ENCODE results near the gene MAK.
A peak's percentile ranks its signal among the peaks of the same experiment; 100 is the strongest.
"Not testable (repeated sequence)": the region's sequence is repeated elsewhere in the genome, so short reads cannot be mapped to it uniquely, and the experiment has no call there.

MAK gene

GRCh38 chr6:10837995-10838793, at the start of gene MAK:
MAK (minus strand) TSS chr6:10838539; CDS start chr6:10830648, 7,891 bp downstream.
- peak; percentile 91 to 92 for DNase-seq

DNA sequence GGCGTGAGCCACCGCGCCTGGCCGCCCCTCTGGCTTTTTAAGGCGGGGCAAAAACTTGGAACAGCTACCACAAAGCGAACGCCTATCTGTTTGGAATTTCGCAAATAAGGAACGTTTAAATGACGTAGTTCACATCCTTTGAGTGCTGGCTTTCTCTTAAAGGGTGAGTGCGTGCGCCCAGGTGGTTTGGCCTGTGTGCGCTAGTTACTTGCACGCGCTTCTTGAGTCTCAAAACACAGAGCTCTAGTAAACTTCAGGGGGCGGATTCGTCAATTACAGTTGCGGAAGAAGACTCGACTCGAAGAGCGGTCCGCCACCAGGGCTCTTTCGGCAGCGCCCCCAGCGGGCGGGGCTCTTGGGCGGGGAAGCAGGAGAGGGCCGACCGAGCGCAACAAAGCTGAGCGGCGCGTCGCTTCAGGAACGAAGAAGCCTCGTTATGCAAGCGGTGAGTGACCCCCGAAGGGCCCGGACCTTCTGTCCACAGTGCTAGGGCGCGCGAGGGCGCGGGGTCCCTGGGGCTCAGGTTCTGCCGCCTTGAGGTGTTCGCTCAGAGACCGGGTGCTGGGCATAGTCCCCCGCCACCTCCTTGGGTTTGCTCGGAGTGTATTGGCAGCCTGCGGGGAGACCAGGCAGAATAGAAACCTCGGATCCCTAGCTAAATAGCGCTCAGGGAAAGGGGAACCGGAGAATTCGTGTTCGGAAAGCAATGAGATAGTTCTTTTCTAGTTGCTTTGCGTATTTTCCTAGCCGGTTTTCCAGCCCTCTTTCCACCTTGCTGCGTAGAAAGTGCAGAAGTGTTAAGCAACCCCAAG, 48.6 kb upstream of the MAK start, which contains the start of gene SYCP2L:
SYCP2L (plus strand) TSS at position 362 of the 812 bp plus-strand sequence; CDS start at position 437, 75 bp downstream.
- no peak for DNase-seq

GRCh38 chr6:10886365-10886690, 48.0 kb upstream of the MAK start:
- not testable (repeated sequence) for DNase-seq

DNA sequence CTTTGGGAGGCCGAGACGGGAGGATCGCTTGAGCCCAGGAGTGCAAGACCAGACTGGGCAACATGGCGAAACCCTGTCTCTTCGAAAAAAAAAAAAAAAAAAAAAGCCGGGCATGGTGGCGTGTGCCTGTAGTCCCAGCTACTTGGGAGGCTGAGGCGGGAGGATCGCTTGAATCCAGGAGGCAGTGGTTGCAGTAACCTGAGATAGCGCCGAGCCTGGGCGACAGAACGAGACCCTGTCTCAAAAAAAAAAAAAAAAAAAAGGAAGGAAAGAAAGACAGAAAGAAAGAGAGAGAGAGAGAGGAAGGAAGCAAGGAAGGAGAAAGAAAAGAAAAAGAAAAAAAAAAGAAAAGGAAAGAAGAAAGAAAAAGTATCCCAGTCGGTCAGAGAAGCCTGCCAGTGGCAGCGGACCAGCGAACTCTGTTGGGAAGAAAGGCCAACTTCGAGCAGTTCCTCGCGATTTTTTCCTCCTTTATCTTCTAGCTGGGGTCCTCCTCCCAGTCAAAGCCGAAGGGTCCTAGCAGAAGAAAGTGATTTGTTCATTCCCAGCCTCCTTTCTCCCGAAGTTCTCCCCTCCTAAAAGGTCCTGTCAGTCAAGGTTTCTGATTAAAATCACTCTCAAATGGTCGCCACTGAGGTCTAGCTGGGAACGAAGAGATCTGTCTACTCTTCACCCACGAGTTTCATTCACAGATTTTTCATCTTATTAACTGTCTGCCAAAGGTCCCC, 46.1 kb upstream of the MAK start:
- no peak for DNase-seq

GRCh38 chr6:10883312-10884244, 45.2 kb upstream of the MAK start:
- no peak for DNase-seq

DNA sequence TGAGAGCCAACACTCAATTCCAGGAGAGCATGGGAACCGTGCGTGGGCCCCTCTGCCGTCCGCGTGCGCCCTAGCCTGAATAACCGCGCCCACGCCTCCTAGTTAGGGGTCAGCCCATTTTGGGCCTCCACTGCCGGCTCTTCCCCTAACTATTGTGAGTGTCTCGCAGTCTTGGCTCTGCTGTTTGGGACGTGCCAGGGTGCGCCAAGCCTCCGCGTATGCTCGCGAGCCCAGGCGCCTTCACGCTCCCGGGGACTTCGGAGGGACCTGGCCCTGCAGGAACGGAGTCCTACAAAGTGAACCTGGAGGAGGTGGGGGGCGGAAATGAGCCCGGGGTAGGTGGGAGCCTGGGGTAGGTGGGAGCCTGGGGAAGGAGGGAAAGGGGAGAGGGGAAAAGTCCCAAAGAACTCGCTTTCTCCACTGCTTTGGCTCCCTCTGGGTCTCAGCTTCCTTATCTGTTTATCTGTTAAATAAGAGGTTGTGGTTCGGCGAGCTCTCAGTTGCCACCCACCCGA, 44.4 kb upstream of the MAK start:
- DNase-seq = no peak

GRCh38 chr6:10882253-10882630, 43.9 kb upstream of the MAK start:
- not testable (repeated sequence) for DNase-seq

GRCh38 chr6:10880366-10880765, 42.0 kb upstream of the MAK start:
- no peak for DNase-seq

- no peak for DNase-seq
Observed at GRCh38 chr6:10877871-10878270, 39.5 kb upstream of the MAK start.

DNA sequence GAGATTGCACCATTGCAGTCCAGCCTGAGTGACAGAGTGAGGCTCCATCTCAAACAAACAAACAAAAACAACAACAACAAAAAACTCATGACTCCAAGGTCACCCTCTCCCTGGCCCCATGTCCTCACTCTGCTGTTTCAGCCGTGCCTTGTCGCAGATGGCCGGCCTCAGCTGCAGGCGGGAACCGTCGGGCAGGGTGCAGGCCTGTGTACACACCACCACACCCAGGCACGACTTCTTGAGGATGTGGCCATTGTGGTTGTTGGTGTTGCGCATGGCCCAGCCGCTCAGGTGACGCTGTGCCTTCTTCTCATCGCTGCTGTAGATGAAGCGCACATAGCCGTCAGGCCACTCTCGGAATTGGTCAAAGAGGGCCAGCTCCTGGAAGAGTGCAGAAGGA, 38.7 kb upstream of the MAK start:
- DNase-seq = no peak

DNA sequence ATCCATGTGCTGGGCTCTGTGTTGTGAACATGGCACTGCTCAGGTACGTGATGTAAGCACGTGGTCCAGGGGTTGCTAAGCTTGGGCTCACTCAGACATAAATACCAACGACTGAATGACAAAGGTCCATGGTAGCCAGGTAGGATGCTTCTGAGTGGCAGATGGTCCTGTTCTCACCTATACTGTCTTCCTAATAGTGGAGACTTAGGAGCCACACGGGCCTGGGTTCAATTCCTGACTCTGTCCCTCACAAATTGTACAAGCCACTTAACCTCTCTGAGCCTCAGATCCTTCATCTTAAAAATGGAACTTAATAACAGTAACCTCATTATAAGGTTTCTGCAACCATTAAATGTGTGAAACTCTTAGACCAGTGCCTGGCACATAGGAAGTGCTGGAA, 36.7 kb upstream of the MAK start:
- no peak for DNase-seq

DNA sequence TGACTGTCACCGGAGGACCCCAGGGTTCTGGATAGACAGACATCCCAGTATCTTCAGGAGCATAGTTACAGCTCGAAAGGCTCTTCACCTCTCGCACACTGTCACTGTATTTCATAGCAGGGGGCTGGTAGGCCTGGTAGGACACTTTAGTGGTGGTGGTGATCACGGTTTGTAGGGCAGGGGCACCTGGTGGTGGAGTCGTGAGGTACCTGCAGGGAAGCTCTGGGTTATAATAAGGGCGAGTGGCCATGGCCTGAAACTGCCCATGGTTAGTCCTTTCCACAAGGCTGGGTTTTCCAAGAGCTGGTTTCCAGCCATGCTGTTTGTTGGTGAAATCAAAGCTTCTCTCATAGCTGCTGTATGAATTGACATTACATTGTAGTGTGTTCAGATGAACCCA, 35.9 kb upstream of the MAK start:
- no peak for DNase-seq

DNA sequence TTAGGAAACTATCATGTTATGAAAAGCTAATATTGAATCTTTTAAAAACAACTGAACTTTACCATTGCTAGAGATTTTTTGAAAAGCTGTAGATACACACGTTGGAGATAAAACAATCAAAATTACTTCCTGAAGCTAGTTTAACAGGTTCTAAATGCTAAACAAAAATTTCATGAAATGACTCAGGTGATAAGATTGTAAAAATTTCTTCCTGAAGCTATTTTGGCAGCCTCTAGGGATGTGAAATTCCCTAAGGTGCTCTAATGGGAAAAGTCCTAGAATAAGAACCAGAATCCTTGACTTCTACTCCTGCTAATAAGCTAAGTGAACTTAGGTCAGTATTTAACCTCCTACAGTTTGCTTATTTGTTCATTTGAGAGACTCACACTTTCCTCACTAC, 35.0 kb upstream of the MAK start:
- DNase-seq = no peak

DNA sequence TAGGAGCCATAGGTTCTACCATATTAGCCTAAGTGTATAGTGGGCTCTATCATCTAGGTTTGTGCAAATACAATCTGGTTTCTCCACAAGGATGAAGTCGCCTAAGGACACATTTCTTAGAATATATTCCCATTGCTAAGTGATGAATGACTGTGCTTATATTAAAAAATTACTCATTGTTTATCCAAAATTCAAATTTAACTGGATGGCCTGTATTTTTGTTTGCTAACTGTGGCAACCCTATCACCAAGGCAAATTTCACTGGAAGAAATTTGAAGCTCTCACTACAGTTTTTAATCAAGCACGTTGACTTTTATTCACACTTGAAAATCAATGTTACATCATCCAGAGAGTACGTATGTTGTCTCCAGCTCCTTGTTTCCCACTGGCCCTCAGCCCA, 29.6 kb upstream of the MAK start:
- no peak for DNase-seq

DNA sequence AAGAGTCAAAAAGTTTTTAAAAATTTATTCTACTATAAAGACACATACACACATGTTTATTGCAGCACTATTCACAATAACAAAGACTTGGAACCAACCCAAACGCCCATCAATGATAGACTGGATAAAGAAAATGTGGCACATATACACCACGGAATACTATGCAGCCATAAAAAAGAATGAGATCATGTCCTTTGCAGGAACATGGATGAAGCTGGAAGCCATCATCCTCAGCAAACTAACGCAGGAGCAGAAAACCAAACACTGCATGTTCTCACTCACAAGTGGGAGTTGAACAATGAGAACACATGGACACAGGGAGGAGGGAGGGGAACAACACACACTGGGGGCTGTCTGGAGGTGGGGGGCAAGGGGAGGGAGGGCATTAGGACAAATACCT, 28.4 kb upstream of the MAK start:
- not testable (repeated sequence) for DNase-seq

DNA sequence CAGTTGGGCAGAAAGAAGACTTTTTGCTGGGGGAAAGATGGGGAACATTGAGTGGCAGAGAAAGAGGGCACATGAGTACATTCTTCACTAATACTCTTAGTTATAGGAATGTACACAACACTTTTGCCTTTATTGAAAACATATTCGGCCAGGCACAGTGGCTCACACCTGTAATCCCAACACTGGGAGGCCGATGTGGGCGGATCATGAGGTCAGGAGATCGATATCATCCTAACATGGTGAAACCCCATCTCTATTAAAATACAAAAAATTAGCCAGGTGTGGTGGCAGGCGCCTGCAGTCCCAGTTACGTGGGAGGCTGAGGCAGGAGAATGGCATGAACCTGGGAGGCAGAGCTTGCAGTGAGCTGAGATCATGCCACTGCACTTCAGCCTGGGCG, 24.7 kb upstream of the MAK start:
- not testable (repeated sequence) for DNase-seq

DNA sequence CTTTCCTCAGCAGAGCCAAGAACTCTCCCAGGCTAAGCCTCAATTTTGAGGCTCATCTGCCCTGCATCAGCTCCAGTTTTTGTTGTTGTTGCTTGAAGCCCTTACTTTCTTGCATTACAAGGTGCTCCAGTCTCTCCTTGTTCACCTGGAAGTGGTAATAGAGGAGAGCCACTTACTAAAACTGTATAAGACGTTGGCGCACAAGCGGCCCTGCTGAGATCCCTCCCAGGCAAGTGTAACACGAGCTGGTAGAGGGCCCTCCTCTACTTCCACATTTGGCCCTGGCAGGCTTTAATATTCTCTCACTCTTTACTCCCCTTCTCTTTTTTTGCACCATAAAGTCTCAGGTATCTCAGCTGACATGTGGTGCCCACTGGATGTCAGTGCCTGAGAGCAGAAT, 24.0 kb upstream of the MAK start:
- DNase-seq = no peak

GRCh38 chr6:10861086-10861485, 22.7 kb upstream of the MAK start:
- DNase-seq = no peak

DNA sequence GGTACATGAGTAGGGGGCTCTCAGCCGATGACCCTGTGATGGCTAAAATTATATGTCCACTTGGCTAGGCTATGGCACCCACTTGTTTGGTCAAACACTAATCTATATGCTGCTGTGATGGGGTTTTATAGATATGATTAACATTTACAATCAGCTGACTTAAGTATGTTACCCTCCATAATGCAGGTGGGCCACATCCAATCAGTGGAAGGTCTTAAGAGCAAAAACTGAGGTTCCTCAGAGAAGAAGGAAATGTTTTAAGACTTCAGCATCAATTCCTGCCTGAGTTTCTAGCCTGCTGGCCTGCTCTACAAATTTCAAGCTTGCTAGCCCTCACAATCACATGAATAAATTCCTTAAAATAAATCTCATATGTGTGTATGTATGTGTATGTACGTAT, 18.9 kb upstream of the MAK start:
- no peak for DNase-seq

DNA sequence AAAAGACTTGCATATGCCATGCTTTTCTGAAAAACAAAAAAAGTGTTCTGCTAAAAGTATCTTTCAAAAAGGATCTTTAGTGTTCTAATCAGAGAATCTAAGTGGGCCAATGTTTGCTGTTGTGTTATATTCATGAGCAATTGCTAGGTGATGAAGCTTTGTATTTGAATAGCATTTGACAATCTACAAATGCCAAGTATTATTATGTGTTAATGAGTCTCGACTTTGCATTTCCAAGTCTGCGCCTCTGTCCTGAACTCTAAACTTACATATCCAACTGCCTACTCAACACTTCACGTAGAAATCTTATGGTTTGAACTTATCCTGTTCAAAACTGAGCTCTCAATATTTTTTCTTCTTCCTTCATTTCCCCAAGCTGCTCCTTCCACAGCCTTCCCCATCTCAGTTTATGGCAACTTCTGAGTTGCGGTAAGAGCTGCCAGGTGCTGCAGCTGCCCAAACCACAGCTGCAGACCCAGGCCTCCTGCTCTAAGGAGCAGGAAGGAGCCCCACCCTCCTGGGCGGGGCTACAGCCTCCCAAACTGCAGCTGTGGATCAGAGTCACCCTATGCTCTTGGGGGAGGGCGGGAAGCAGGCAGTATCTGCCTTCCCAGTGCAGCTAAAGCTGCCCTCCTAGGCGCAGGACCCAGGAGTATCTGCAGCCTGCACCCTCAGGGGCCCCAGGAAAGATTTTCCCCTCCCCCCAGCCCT, 16.7 kb upstream of the MAK start:
- DNase-seq = no peak

GRCh38 chr6:10853849-10854300, 15.5 kb upstream of the MAK start:
- DNase-seq = not testable (repeated sequence)
